ENCODE data around the gene TRAPPC2L.

- TF ChIP-seq CTCF (IDR thresholded peaks at IDR 0.05), result no peak; the same call in 1 of the 2 replicates
- TF ChIP-seq ZFX (IDR thresholded peaks at IDR 0.05; ENCODE audit: borderline replicate concordance), result no peak
These were observed 49.7 kb downstream of the TRAPPC2L start for GRCh38 chr16:88906535-88907105.

All from 22Rv1 (cell line).